ENCODE measurements around the gene PDP2. TPM values are rescaled to one million over a fixed set of nuclear protein-coding genes. Genes with fewer than 3 reads are reported as not detected.

The PDP2 gene
- total RNA-seq, 1 donor from 2014 or later: 18.3 TPM

- DNase-seq: no peak
- Mint-ChIP-seq H3K27me3 (ENCODE audit: unreplicated experiment) (peaks cover 2% of the 10 kb centered on the region), H3K4me3 (ENCODE audit: unreplicated experiment) (no peak overlapping the region), H3K4me1 (ENCODE audit: low read depth, unreplicated experiment) (no peaks in the 10 kb centered on the region), H3K27ac (ENCODE audit: unreplicated experiment) (no peak overlapping the region), H3K9me3 (ENCODE audit: unreplicated experiment) (no peaks in the 10 kb centered on the region), H3K36me3 (ENCODE audit: unreplicated experiment) (no peaks in the 10 kb centered on the region)
- no peak for TF ChIP-seq CTCF (IDR thresholded peaks at IDR 0.05; ENCODE audit: partially characterized antibody, unreplicated experiment)
Observed at GRCh38 chr16:66908116-66908515, 27.8 kb downstream of the PDP2 start.

GRCh38 chr16:66908762-66909559, 28.6 kb downstream of the PDP2 start:
- Mint-ChIP-seq H3K36me3 (ENCODE audit: unreplicated experiment) (no peaks in the 10 kb centered on the region), H3K27ac (ENCODE audit: unreplicated experiment) (no peak overlapping the region), H3K9me3 (ENCODE audit: unreplicated experiment) (no peaks in the 10 kb centered on the region), H3K4me3 (ENCODE audit: unreplicated experiment) (no peak overlapping the region), H3K27me3 (ENCODE audit: unreplicated experiment) (peaks cover 2% of the 10 kb centered on the region), H3K4me1 (ENCODE audit: low read depth, unreplicated experiment) (no peaks in the 10 kb centered on the region)
- no peak for DNase-seq
- TF ChIP-seq CTCF (IDR thresholded peaks at IDR 0.05; ENCODE audit: partially characterized antibody, unreplicated experiment): no peak

DNA sequence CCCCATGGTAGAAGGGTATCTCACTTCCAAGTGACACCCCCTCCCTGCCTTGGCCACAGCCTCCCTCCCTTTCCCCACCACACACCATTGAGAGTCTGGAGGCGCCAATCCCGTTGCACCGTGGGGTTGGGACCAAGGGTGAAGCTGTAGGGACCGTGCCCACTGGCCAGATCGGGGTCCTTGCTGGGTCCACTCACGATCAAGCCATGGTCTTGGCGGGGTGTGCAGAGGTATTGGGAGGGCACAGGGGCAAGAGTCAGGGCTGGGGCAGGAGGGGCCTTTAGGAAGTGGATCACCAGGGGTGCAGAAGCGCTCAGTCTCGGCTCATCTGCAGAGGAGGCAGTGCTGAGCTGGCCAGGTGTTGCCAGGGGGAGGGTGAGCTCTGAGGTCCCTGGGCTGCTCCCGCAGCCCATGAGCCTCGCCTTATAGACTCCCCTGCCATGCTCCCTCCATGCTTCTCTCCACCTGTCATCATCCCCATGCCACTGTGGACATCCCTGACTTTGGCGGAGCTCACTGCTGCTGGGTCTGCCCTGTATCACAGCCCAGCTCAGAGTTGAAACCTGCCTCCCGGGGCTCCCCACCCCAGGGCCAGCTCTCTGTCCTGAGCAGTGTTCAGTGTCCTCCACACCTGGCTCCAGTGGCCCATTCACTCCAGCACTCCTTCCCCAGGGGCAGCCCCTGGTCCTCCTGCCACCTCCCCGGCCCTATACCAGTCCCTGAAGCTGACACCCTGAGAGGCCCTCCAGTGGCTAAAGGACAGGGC, 30.0 kb downstream of the PDP2 start:
- TF ChIP-seq CTCF (IDR thresholded peaks at IDR 0.05; ENCODE audit: partially characterized antibody, unreplicated experiment): no peak

DNA sequence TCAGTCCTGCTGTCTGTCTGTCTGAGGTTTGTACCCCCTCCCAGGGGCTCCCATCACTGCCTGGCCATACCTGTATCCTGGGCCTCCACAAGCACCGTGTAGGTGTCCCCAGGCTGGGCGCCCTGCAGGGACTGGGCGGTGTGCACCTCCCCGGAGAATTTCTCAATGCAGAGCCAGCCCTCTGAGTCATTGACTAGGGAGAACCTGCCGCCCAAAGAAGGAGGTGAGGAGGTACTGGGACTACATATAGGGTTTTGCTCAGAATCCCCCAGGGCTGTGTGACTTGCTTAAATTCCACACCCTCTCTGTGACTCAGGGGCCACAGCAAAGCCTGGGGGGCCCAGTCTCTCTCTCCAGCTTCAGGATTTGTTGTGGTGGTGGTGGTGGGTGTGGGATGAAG, 30.8 kb downstream of the PDP2 start:
- no peak for DNase-seq
- H3K36me3 Mint-ChIP-seq (ENCODE audit: unreplicated experiment): no peaks in the 10 kb centered on the region
- H3K27ac Mint-ChIP-seq (ENCODE audit: unreplicated experiment): no peak overlapping the region
- TF ChIP-seq CTCF (IDR thresholded peaks at IDR 0.05; ENCODE audit: partially characterized antibody, unreplicated experiment): no peak
- no peak overlapping the region for H3K4me3 Mint-ChIP-seq (ENCODE audit: unreplicated experiment)
- H3K4me1 Mint-ChIP-seq (ENCODE audit: low read depth, unreplicated experiment): no peaks in the 10 kb centered on the region
- no peaks in the 10 kb centered on the region for H3K9me3 Mint-ChIP-seq (ENCODE audit: unreplicated experiment)
- peaks cover 2% of the 10 kb centered on the region for H3K27me3 Mint-ChIP-seq (ENCODE audit: unreplicated experiment)

More for the DNA sequence above, 30.0 kb downstream of the PDP2 start:
- Mint-ChIP-seq H3K9me3 (ENCODE audit: unreplicated experiment) (no peaks in the 10 kb centered on the region), H3K36me3 (ENCODE audit: unreplicated experiment) (no peaks in the 10 kb centered on the region), H3K27ac (ENCODE audit: unreplicated experiment) (no peak overlapping the region), H3K4me3 (ENCODE audit: unreplicated experiment) (no peak overlapping the region), H3K4me1 (ENCODE audit: low read depth, unreplicated experiment) (no peaks in the 10 kb centered on the region), H3K27me3 (ENCODE audit: unreplicated experiment) (peaks cover 2% of the 10 kb centered on the region)
- DNase-seq: no peak

DNA sequence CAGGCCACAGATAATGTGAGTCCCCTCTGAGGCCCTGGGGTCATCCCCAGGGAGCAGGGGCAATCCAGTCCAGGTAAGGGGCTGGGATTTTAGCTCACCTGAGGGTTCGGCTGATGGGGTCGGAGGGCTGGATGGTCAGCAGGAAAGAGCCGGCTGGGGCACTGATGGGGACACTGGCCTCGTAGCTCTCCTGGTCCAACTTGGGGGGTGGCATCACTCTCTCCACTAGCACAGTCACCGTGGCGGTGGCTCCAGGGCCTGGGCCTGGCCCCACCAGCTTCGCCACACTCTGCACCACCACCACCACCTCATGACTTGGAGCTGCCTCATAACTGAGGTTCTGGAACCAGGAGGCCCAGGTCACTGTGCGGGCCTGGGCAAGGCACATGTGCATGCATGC, 31.5 kb downstream of the PDP2 start:
- no peak overlapping the region for H3K27ac Mint-ChIP-seq (ENCODE audit: unreplicated experiment)
- peaks cover 2% of the 10 kb centered on the region for H3K27me3 Mint-ChIP-seq (ENCODE audit: unreplicated experiment)
- no peak for TF ChIP-seq CTCF (IDR thresholded peaks at IDR 0.05; ENCODE audit: partially characterized antibody, unreplicated experiment)

More for the DNA sequence above, 31.5 kb downstream of the PDP2 start:
- Mint-ChIP-seq H3K4me1 (ENCODE audit: low read depth, unreplicated experiment) (no peaks in the 10 kb centered on the region), H3K9me3 (ENCODE audit: unreplicated experiment) (peaks cover 2% of the 10 kb centered on the region), H3K4me3 (ENCODE audit: unreplicated experiment) (no peak overlapping the region), H3K36me3 (ENCODE audit: unreplicated experiment) (peaks cover 4% of the 10 kb centered on the region)
- DNase-seq: no peak

Measured in glutamatergic neuron (in vitro differentiated cells).